Duodenal mucosa (tissue), 2 donors: ENCODE measurements around the gene RREB1.

Experiments
- H3K27ac ChIP-seq: one replicate; pipeline ENCODE4 v1.7.0; 2013; ENCODE audit warnings: low read depth, low read length
- H3K27me3 ChIP-seq, 2 donors: one replicate each; pipeline ENCODE4 v1.7.0; 2013; ENCODE audit warnings: low read length in 2 of 2, control low read depth in 1 of 2; ENCODE audit not compliant: insufficient read depth in 2 of 2, control insufficient read depth in 1 of 2
- H3K36me3 ChIP-seq, 2 donors: one replicate each; pipeline ENCODE4 v1.7.0; 2013; ENCODE audit warnings: low read length in 2 of 2, control low read depth in 1 of 2; ENCODE audit not compliant: insufficient read depth in 2 of 2, control insufficient read depth in 1 of 2
- H3K4me1 ChIP-seq, 2 donors: one replicate each; pipeline ENCODE4 v1.7.0; 2013; ENCODE audit warnings: low read length in 2 of 2, control low read depth in 1 of 2; ENCODE audit not compliant: insufficient read depth in 2 of 2, control insufficient read depth in 1 of 2
- H3K4me3 ChIP-seq, 2 donors: one replicate each; pipeline ENCODE4 v1.7.0; 2013; ENCODE audit warnings: low read length in 2 of 2, low read depth in 1 of 2
- H3K9ac ChIP-seq, 2 donors: one replicate each; pipeline ENCODE4 v1.7.0; 2013; ENCODE audit warnings: low read length in 2 of 2, low read depth in 1 of 2
- H3K9me3 ChIP-seq, 2 donors: one replicate each; pipeline ENCODE4 v1.7.0; 2013; ENCODE audit warnings: low read length in 2 of 2, control low read depth in 1 of 2; ENCODE audit not compliant: control insufficient read depth in 1 of 2

The RREB1 gene

DNA sequence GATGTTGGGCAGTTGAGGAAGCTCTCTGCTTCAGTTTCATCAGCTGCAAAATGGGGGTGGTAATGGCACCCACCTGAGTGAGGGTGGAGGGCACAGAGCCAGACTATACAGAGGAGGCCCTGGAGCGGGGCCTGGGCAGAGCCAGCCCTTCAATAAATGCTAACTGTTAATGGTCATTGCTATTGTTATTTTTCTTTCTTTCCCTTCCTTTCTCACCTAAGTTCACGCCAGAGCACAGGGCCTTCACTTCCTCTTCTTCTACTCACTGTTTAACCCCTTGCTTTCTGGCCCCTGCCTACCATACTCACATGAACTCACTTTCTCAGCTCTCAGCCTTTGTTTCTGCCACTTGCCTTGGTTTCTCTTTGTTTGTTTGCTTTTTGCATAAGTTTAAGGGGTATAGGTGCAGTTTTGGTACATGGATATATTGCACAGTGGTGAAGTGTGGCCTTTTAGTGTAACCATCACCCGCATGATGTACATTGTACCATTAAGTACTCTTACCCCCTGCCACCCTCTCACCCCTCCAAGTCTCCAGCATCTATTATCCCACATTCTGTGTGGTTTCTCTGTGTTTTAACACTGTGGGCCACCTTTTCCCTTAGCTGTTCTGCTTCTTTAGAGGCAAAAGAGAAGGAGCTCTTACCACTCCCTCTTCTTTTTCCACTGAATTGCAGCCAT, 7.5 kb upstream of the RREB1 start:
- Histone ChIP-seq H3K9ac (no peak overlapping the region), H3K9me3 (no peaks in the 10 kb centered on the region), H3K36me3 (no peaks in the 10 kb centered on the region), H3K27ac (no peak overlapping the region), H3K4me3 (no peak overlapping the region), H3K27me3 (no peaks in the 10 kb centered on the region), H3K4me1 (peaks cover 13 to 17% of the 10 kb centered on the region in 2 donors)

GRCh38 chr6:7100753-7101081, 7.0 kb upstream of the RREB1 start:
- Histone ChIP-seq H3K36me3 (no peaks in the 10 kb centered on the region), H3K9me3 (no peaks in the 10 kb centered on the region), H3K27ac (no peak overlapping the region), H3K9ac (no peak overlapping the region), H3K27me3 (no peaks in the 10 kb centered on the region), H3K4me3 (no peak overlapping the region), H3K4me1 (peaks cover 13 to 17% of the 10 kb centered on the region in 2 donors)

DNA sequence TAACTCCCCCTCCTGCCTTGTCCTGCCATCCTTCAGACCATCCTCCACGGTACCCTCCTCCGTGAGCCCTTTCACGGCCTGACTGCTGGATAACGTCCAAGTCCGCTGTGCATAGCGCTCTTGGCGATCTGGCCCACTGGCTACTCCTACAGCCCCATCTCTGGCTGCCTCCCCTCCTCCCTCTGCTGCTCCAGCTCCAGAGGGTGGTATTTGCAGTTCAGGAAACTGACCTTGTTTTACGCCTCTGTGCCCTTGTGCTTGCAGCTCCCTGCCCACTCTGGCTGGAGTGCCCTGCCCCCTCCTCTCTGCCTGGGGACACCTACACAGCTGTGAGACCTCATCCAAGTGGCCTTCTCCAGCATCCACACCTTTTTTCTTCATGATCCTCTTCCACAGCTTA, 6.5 kb upstream of the RREB1 start:
- Histone ChIP-seq H3K27me3 (no peaks in the 10 kb centered on the region), H3K36me3 (no peaks in the 10 kb centered on the region), H3K4me1 (peaks cover 13 to 22% of the 10 kb centered on the region in 2 donors), H3K9ac (no peak overlapping the region), H3K4me3 (no peak overlapping the region), H3K9me3 (no peaks in the 10 kb centered on the region), H3K27ac (no peak overlapping the region)

GRCh38 chr6:7104752-7105151, 3.0 kb upstream of the RREB1 start:
- H3K27ac ChIP-seq = no peak overlapping the region
- peaks cover 13% of the 10 kb centered on the region in 2 donors for H3K4me1 ChIP-seq
- no peak overlapping the region for H3K4me3 ChIP-seq
- no peak overlapping the region for H3K9ac ChIP-seq
- H3K36me3 ChIP-seq = no peaks in the 10 kb centered on the region
- no peaks in the 10 kb centered on the region for H3K9me3 ChIP-seq
- H3K27me3 ChIP-seq = no peaks in the 10 kb centered on the region

- H3K27ac ChIP-seq = peak overlapping the region; percentile 27
- H3K27me3 ChIP-seq = no peaks in the 10 kb centered on the region
- H3K4me3 ChIP-seq = peak overlapping the region; percentile 96 to 100
- H3K9me3 ChIP-seq = no peaks in the 10 kb centered on the region
- peak overlapping the region; percentile 66 to 85 for H3K9ac ChIP-seq
- H3K36me3 ChIP-seq = no peaks in the 10 kb centered on the region
- peaks cover 16 to 21% of the 10 kb centered on the region in 2 donors for H3K4me1 ChIP-seq
Observed at GRCh38 chr6:7106215-7106751, 1.5 kb upstream of the RREB1 start.

- Histone ChIP-seq H3K9ac (peak overlapping the region; percentile 66 to 85), H3K4me3 (peak overlapping the region; percentile 96 to 100), H3K9me3 (no peaks in the 10 kb centered on the region), H3K36me3 (no peaks in the 10 kb centered on the region), H3K27ac (peak overlapping the region; percentile 88), H3K4me1 (peaks cover 16 to 27% of the 10 kb centered on the region in 2 donors), H3K27me3 (no peaks in the 10 kb centered on the region)
Observed at GRCh38 chr6:7106752-7107577, 796 bp upstream of the RREB1 start.

GRCh38 chr6:7108196-7108963, 619 bp downstream of the RREB1 start:
- H3K9me3 ChIP-seq = no peaks in the 10 kb centered on the region
- peaks cover 28 to 40% of the 10 kb centered on the region in 2 donors for H3K4me1 ChIP-seq
- H3K36me3 ChIP-seq = no peaks in the 10 kb centered on the region
- H3K4me3 ChIP-seq = peak overlapping the region; percentile 96 to 100
- peak overlapping the region; percentile 85 to 97 for H3K9ac ChIP-seq
- peak overlapping the region; percentile 88 for H3K27ac ChIP-seq
- no peaks in the 10 kb centered on the region for H3K27me3 ChIP-seq

DNA sequence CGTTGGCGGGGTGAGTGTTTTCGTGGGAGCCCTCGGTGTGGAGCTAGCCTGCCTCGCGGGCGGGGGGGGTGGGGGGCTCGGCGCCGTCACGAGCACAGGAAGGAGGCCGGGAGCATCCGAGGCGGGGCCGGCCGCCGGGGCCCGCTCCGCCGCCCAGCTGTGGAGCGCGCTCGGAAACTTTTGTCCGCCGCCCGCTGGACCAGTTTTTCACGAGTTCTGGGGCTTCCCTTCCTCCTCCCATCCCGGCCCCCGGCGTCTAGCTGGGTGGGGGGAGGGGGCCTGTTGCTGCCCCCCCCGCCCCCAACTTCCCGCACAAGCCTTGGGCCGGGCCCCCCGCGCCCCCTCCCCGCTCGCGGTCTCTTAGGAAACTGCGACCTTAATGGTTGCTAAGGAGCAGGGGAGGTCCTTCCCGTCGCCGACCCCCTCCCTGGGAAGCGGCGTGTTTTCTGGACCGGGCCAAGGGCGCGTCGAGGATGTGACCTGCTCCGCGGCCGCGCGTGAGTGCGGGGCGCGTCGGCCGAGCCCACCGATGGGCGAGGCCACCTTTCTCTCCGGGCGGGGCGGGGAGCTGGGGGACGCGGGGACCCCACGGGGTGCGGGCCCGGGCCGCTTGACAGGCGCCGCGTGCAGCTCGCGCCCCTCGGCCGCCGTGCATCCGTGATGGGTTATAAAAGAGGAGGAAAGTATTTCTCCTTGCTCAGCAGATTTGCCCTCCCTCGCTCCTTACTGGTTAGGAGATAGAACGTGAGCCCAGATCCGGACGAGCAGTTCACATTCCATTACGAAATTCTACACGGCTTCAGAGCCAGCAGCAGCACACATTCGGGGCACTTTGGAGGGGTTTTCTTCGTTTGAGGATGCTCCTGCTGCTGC, 1.4 kb downstream of the RREB1 start:
- H3K27ac ChIP-seq = peak overlapping the region; percentile 88
- peak overlapping the region; percentile 85 to 97 for H3K9ac ChIP-seq
- no peaks in the 10 kb centered on the region for H3K36me3 ChIP-seq
- peak overlapping the region; percentile 96 to 100 for H3K4me3 ChIP-seq
- H3K27me3 ChIP-seq = no peaks in the 10 kb centered on the region
- no peaks in the 10 kb centered on the region for H3K9me3 ChIP-seq
- H3K4me1 ChIP-seq = peaks cover 34 to 49% of the 10 kb centered on the region in 2 donors

DNA sequence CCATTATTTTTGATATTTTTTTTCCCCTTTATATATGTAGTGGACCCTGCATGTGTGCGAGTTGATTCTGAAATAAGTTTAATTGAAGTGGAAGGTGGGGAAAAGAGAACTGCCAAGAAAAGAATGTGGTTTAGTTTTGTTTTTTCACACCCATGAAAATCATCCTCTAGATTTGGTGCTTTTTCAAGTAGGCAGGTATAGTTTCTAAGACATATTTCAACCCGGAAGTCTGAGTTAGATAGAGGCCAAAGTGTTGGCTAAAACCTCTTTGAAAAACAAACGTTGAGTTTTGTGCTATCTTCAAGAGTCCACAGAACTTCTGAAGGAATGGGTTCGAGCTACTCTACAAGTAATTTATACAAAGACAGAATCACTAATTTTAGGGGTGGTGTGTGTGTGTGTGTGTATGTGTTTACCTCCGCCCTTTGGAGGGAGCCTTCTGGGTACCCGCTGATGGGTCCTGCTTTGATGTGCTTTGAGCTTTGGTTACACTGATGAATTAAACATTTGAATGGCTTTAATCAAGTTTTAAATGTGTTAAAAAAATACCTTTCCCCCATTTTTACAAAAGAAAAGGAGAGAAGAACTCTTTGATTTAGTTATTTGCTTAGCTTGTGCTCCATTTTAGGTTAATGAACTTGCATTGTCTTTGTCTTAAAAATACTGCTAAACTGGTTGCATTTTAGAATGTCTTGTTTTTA, 2.5 kb downstream of the RREB1 start:
- H3K27ac ChIP-seq = no peak overlapping the region
- H3K36me3 ChIP-seq = no peaks in the 10 kb centered on the region
- peak overlapping the region; percentile 52 to 85 for H3K9ac ChIP-seq
- peak overlapping the region; percentile 96 to 100 for H3K4me3 ChIP-seq
- H3K27me3 ChIP-seq = no peaks in the 10 kb centered on the region
- H3K9me3 ChIP-seq = no peaks in the 10 kb centered on the region
- peaks cover 39 to 59% of the 10 kb centered on the region in 2 donors for H3K4me1 ChIP-seq
